BE2C (cell line): ENCODE results near the gene CATSPERZ.
A peak's percentile ranks its signal among the peaks of the same experiment; 100 is the strongest.

Experiments used
- DNase-seq: peaks from one replicate; pipeline ENCODE4 v3.0.0-alpha.2; 2020
- H3K27me3 ChIP-seq: fragments of 250-450 bp; sonication (Bioruptor Pico); 2 replicates; pipeline ENCODE4 v1.5.1; 2020; ENCODE audit warnings: mild to moderate bottlenecking
- H3K36me3 ChIP-seq: fragments of 250-450 bp; sonication (Bioruptor Pico); 2 replicates; pipeline ENCODE4 v1.5.1; 2020; ENCODE audit warnings: mild to moderate bottlenecking
- H3K4me1 ChIP-seq: fragments of 250-450 bp; sonication (Bioruptor Pico); 2 replicates; pipeline ENCODE4 v1.5.1; 2020
- H3K4me3 ChIP-seq: 2 replicates; pipeline ENCODE4 v1.5.1; 2011; ENCODE audit warnings: low read depth, low read length
- H3K9me3 ChIP-seq: fragments of 250-450 bp; sonication (Bioruptor Pico); 2 replicates; pipeline ENCODE4 v1.5.1; 2020
- CTCF ChIP-seq: IDR thresholded peaks from 2 replicates; pipeline ENCODE4 v1.5.1; 2012; ENCODE audit warnings: mild to moderate bottlenecking, low read depth, low read length

Gene CATSPERZ

DNA sequence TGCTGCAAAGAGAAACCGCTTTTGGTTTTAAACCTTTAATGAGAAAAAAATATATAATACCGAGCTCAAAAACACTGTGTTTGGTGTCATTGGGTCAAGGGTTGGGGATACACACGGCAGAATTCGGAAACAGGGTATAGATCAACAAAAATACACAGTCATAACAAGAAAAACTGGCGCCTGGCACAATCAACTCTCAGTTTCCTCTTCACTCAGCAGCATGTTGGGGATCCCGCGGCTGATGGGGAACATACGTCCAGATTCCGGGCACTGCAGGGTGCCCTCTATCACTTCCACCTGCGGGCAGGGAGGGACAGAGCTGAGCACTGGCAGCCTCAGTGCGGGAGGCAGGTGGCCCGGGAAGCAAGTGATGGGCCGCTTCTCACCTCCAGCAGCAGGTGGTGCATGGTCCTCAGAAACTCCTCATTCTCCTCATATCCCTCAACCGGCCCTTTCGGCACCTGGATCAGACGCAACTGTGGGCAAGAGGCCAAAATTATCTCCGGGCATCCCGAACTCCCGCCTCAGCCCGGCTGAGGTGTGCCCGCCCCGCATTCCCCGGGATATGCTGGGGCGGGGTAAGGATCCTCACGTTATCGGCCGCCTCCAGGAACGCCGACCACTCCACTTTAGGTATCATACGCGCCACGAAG lies 16.6 kb downstream of the CATSPERZ start:
- DNase-seq, result no peak
- Histone ChIP-seq H3K27me3 (no peaks in the 10 kb centered on the region), H3K4me3 (peak overlapping the region; percentile 78), H3K36me3 (0 out of 2 replicates have a peak, but pooled peaks cover 6% of the 10 kb centered on the region), H3K4me1 (no peaks in the 10 kb centered on the region), H3K9me3 (no peaks in the 10 kb centered on the region)
- 0 out of 2 replicates have a peak, but pooled peaks have one; percentile 4 for TF ChIP-seq CTCF

GRCh38 chr11:64317325-64317960 lies 17.3 kb downstream of the CATSPERZ start, which contains the start of gene TRMT112:
Gene TRMT112, minus strand, starts transcription at chr11:64317559. Its CDS starts 33 bp downstream, at chr11:64317526.
- DNase-seq, result peak; percentile 85
- Histone ChIP-seq H3K4me1 (no peaks in the 10 kb centered on the region), H3K27me3 (no peaks in the 10 kb centered on the region), H3K4me3 (peak within 1 kb of the TSS; percentile 78), H3K36me3 (0 out of 2 replicates have a peak, but pooled peaks cover 6% of the 10 kb centered on the region), H3K9me3 (no peaks in the 10 kb centered on the region)
- TF ChIP-seq CTCF, result no peak

GRCh38 chr11:64317961-64318765 lies 18.0 kb downstream of the CATSPERZ start, which contains the start of gene PRDX5:
Gene PRDX5, plus strand, starts transcription at chr11:64318121. Its CDS starts 95 bp downstream, at chr11:64318216.
- H3K9me3 ChIP-seq, result no peaks in the 10 kb centered on the region
- H3K27me3 ChIP-seq, result no peaks in the 10 kb centered on the region
- H3K36me3 ChIP-seq, result 0 out of 2 replicates have a peak, but pooled peaks cover 6% of the 10 kb centered on the region
- H3K4me1 ChIP-seq, result no peaks in the 10 kb centered on the region
- 0 out of 2 replicates have a peak, but pooled peaks have one; percentile 14 for TF ChIP-seq CTCF
- H3K4me3 ChIP-seq, result peak within 1 kb of the TSS; percentile 78
- DNase-seq, result peak; percentile 92

DNA sequence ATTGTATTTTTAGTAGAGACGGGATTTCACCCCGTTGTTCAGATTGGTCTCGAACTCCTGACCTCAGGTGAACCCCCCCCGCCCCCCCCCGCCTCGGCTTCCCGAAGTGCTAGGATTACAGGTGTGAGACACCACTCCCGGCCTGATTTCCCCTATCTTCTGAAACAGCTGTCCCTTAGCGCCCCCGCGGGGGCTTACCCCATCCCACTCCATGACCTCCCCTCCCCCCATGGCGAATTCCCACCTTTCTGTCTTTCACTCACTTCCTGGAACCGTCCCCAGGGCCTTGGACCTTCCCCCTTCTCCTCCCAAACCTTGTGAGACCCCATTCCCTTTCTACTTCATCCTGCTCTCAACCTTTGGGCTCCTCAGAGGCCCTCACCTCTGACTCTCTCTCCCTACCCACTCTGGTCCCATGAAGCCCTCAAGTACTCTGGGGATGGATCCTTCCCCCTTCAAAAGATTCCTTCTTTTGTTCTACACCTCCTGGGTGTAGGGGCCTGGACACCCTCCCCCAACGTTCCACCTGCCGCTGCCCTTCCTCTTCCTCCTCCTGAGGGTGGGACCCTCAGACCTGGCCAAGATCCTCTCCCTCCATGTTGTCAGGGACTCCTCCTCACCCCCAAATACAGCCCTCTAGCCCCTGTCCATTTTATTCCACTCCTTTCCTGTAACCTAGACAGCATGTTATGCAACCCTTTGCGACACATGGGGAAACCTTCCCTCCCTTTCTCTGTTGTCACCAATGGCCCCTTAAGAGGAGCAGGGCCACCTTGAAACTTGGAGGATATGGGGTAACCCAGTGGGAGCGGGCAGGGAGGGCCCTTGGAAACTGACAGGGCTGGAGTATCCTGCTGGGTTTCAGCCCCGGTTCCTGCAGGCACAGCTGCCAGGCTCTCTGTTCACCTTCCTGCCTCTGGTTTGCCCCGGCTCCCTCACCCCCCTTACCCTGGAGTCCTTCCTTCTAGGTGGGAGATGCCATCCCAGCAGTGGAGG lies 18.9 kb downstream of the CATSPERZ start:
- Histone ChIP-seq H3K4me3 (peak overlapping the region; percentile 78), H3K9me3 (no peaks in the 10 kb centered on the region), H3K27me3 (no peaks in the 10 kb centered on the region), H3K36me3 (0 out of 2 replicates have a peak, but pooled peaks cover 6% of the 10 kb centered on the region), H3K4me1 (no peaks in the 10 kb centered on the region)
- TF ChIP-seq CTCF, result no peak
- DNase-seq, result no peak

DNA sequence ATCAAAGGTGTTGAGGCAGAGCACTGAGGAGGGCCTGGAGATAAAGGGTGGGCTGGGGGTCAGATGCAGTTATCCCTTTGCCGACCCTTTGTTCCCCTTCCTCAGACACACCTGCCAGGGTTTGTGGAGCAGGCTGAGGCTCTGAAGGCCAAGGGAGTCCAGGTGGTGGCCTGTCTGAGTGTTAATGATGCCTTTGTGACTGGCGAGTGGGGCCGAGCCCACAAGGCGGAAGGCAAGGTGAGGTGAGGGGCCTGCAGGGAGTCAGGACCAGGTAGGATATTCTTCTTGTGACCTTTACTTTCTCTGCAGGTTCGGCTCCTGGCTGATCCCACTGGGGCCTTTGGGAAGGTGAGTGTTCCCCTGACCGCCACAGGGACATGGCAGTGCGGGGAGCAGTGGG lies 20.4 kb downstream of the CATSPERZ start:
- Histone ChIP-seq H3K36me3 (no peaks in the 10 kb centered on the region), H3K9me3 (no peaks in the 10 kb centered on the region), H3K27me3 (no peaks in the 10 kb centered on the region), H3K4me3 (no peak overlapping the region), H3K4me1 (no peaks in the 10 kb centered on the region)
- DNase-seq, result no peak
- no peak for TF ChIP-seq CTCF
